Neural crest cell (in vitro differentiated cells): ENCODE results near the gene TRABD2B. TPM values are rescaled to one million over a fixed set of nuclear protein-coding genes. Genes with fewer than 3 reads are reported as not detected.
A peak's percentile ranks its signal among the peaks of the same experiment; 100 is the strongest.

Experiments
- DNase-seq: peaks from one replicate; pipeline ENCODE4 v3.0.0; 2021; ENCODE audit warnings: low read depth, mixed read lengths, low spot score
- H3K27ac Mint-ChIP-seq: one replicate; pipeline ENCODE4 v1.8.0; 2021; ENCODE audit warnings: mild to moderate bottlenecking, mixed read lengths; ENCODE audit not compliant: unreplicated experiment
- H3K27me3 Mint-ChIP-seq: 2 replicates; pipeline ENCODE4 v1.8.0; 2021; ENCODE audit warnings: low read depth, mild to moderate bottlenecking, mixed read lengths
- H3K36me3 Mint-ChIP-seq: 2 replicates; pipeline ENCODE4 v1.8.0; 2021; ENCODE audit warnings: low read depth, mild to moderate bottlenecking, mixed read lengths
- H3K4me1 Mint-ChIP-seq: 2 replicates; pipeline ENCODE4 v1.8.0; 2021; ENCODE audit warnings: mixed read lengths
- H3K4me3 Mint-ChIP-seq: one replicate; pipeline ENCODE4 v1.8.0; 2021; ENCODE audit warnings: mild to moderate bottlenecking, mixed read lengths
- H3K9me3 Mint-ChIP-seq: 2 replicates; pipeline ENCODE4 v1.8.0; 2021; ENCODE audit warnings: mixed read lengths
- total RNA-seq: library from RNA; stranded (reverse); gene quantifications from 2 replicates; pipeline ENCODE4 v1.2.1, GENCODE V29; 2021
- TF ChIP-seq, protein P1 (sequence below): fragments of 200-600 bp; sonication (generic); conservative IDR thresholded peaks from 2 replicates; pipeline ENCODE4 v1.5.0; 2021; ENCODE audit warnings: antibody characterized with exemption, mild to moderate bottlenecking

Gene TRABD2B
- total RNA-seq, 1 donor from 2014 or later, result 0.49 TPM

DNA sequence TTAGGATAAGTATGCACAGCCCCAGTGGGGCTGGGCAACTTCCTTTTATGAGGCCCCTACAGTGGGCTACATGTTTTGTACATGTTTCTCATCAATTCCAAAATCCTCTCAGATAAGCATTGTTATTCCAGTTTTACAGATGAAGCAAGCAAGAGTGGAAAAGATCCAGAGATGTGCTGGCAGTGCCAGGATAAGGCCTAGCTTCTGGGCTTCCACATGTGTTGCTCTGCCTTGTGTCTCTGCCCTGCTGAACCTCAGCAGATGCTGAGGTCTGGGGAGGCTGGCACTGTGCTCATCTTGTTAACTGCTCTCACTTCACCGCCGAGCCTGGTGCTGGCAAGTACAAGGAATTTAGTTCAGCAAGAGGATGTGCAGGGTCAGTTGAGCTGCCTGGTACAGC, 202.1 kb downstream of the TRABD2B start:
- Mint-ChIP-seq H3K4me1 (no peaks in the 10 kb centered on the region), H3K4me3 (no peak overlapping the region), H3K9me3 (no peaks in the 10 kb centered on the region), H3K27ac (peak overlapping the region; percentile 57), H3K36me3 (no peaks in the 10 kb centered on the region), H3K27me3 (no peaks in the 10 kb centered on the region)
- TF ChIP-seq, protein P1, sequence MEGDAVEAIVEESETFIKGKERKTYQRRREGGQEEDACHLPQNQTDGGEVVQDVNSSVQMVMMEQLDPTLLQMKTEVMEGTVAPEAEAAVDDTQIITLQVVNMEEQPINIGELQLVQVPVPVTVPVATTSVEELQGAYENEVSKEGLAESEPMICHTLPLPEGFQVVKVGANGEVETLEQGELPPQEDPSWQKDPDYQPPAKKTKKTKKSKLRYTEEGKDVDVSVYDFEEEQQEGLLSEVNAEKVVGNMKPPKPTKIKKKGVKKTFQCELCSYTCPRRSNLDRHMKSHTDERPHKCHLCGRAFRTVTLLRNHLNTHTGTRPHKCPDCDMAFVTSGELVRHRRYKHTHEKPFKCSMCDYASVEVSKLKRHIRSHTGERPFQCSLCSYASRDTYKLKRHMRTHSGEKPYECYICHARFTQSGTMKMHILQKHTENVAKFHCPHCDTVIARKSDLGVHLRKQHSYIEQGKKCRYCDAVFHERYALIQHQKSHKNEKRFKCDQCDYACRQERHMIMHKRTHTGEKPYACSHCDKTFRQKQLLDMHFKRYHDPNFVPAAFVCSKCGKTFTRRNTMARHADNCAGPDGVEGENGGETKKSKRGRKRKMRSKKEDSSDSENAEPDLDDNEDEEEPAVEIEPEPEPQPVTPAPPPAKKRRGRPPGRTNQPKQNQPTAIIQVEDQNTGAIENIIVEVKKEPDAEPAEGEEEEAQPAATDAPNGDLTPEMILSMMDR, result no peak
- no peak for DNase-seq

GRCh38 chr1:47794530-47794929, 202.7 kb downstream of the TRABD2B start:
- TF ChIP-seq, protein P1, result no peak
- Mint-ChIP-seq H3K27me3 (no peaks in the 10 kb centered on the region), H3K36me3 (no peaks in the 10 kb centered on the region), H3K27ac (no peak overlapping the region), H3K9me3 (no peaks in the 10 kb centered on the region), H3K4me3 (no peak overlapping the region), H3K4me1 (no peaks in the 10 kb centered on the region)
- DNase-seq, result no peak

DNA sequence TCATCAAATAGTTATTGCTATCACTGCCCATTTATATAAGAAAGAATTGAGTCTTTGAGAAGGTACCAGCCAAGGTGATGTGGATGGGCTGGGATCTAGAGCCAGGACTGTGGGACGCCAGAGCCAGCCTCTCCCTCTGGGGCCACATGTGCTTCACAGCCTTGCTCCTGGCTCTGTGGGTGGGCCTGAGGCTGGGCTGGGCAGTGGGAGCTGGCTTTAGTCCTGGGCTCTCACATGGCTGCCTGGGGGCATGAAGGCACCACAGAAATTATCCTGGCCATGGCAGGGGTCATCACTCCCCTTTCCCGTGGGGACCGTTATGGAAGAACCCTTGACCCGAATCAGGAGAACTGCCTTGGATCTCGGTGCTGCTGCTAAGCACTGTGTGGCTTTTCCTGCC, 203.1 kb downstream of the TRABD2B start:
- H3K27ac Mint-ChIP-seq, result no peak overlapping the region
- H3K9me3 Mint-ChIP-seq, result no peaks in the 10 kb centered on the region
- H3K36me3 Mint-ChIP-seq, result no peaks in the 10 kb centered on the region
- TF ChIP-seq, protein P1, result no peak
- no peak for DNase-seq
- H3K27me3 Mint-ChIP-seq, result no peaks in the 10 kb centered on the region
- H3K4me3 Mint-ChIP-seq, result no peak overlapping the region
- H3K4me1 Mint-ChIP-seq, result no peaks in the 10 kb centered on the region

DNA sequence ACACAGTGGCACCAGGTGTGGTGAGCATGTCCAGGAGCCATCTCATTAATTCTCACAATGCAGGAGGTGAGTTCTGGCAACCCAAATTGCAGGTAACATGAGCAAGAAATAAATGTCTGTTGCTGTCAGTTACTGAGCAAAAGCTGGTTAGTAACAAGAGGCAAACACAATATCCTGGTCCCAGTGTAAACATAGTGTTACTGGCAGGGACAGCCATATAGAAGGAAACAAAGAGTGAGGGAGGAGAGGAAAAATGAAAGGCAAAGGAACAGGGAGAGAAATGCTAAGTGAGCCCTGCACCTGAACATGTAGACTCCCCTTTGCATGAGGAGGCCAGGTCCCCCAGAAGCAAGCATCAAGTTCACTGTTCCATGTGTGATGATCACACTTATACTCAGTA, 203.6 kb downstream of the TRABD2B start:
- Mint-ChIP-seq H3K27ac (no peak overlapping the region), H3K9me3 (no peaks in the 10 kb centered on the region), H3K4me1 (no peaks in the 10 kb centered on the region), H3K27me3 (no peaks in the 10 kb centered on the region), H3K36me3 (no peaks in the 10 kb centered on the region), H3K4me3 (no peak overlapping the region)
- no peak for DNase-seq
- TF ChIP-seq, protein P1, result no peak

DNA sequence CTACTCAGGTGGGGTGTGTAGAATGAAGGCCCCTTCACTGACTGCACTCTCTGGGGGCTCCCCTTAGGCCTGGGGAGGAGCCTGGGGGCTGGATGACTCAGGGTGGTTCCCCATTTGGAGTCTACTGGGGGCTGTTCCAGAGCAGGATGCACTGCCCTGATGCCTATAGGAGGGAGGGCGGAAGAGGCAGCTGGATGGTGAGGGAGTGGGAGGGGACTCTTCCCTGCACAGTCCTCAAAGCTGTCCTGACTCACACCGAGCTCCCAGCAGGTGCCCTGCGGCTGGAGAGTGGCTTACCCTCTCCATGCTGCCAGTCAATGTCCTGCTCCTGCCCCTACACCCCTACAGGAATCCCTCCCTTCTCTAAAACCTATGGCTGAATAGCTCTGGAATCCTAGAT, 204.4 kb downstream of the TRABD2B start:
- no peak for DNase-seq
- Mint-ChIP-seq H3K4me3 (no peak overlapping the region), H3K36me3 (no peaks in the 10 kb centered on the region), H3K27ac (no peak overlapping the region), H3K9me3 (no peaks in the 10 kb centered on the region), H3K27me3 (no peaks in the 10 kb centered on the region), H3K4me1 (no peaks in the 10 kb centered on the region)
- TF ChIP-seq, protein P1, result no peak
